GM12878 (cell line): Measurements from ENCODE around the gene CHD5. TPM values are rescaled to one million over a fixed set of nuclear protein-coding genes. Genes with fewer than 3 reads are reported as not detected.

Experiments
- ATAC-seq: fragments of 200-7000 bp; cut with Tn5 transposase; 3 replicates; pipeline ENCODE4 v1.9.1; 2020; ENCODE audit warnings: mild to moderate bottlenecking, moderate library complexity
- BruUV-seq: library from RNA; stranded (reverse); fragments of 400-500 nt; replicated peaks from 2 replicates; lab custom pipeline; 2021; lab: Mats Ljungman, UMichigan
- CTCF ChIA-PET: fragments of 300-600 bp; sonication (Branson Sonifier 250); formaldehyde crosslinking; extraction: SDS; loops from one replicate; lab custom pipeline; 2021; ENCODE audit warnings: inconsistent platforms; lab: Yijun Ruan, JAX
- POLR2A ChIA-PET: fragments of 350-600 bp; formaldehyde crosslinking; extraction: SDS; loops from one replicate; lab custom pipeline; 2021; ENCODE audit warnings: inconsistent platforms; lab: Charles Lee
- RAD21 ChIA-PET: fragments of 300-600 bp; sonication (Branson Sonifier 250); formaldehyde crosslinking; loops from one replicate; lab custom pipeline; 2023; ENCODE audit warnings: antibody characterized with exemption; ENCODE audit not compliant: unreplicated experiment; lab: Charles Lee
- SMC1A ChIA-PET: fragments of 300-600 bp; sonication (Branson Sonifier 250); formaldehyde crosslinking; loops from one replicate; lab custom pipeline; 2023; ENCODE audit not compliant: unreplicated experiment, uncharacterized antibody; lab: Charles Lee
- DNase-seq: peaks from one replicate; pipeline ENCODE4 v3.0.0-alpha.2; 2011; ENCODE audit warnings: low read depth, low spot score
- FAIRE-seq: peaks from 3 replicates; lab custom pipeline; 2011; peaks lifted over from hg19 to GRCh38; lab: Jason Lieb, UNC
- H2AFZ ChIP-seq: 2 replicates; pipeline ENCODE4 v1.6.0; 2011; ENCODE audit warnings: low read depth, low read length, control low read depth; ENCODE audit not compliant: control insufficient read depth
- H3K27ac ChIP-seq: 2 replicates; pipeline ENCODE4 v1.5.1; 2011; ENCODE audit warnings: control low read depth; ENCODE audit not compliant: control insufficient read depth, insufficient read depth
- H3K27me3 ChIP-seq, 2 experiments: replicated peaks in 1 of 2; 2 replicates each; pipeline versions ENCODE4 v1.6.0 to v1.6.1; 2011; ENCODE audit warnings: low read length in 1 of 2; ENCODE audit not compliant: control insufficient read depth in 2 of 2, insufficient read depth in 2 of 2
- H3K36me3 ChIP-seq, 2 experiments: 2 replicates each; pipeline ENCODE4 v1.5.1; 2011; ENCODE audit warnings: low read length in 1 of 2; ENCODE audit not compliant: control insufficient read depth in 2 of 2, insufficient read depth in 2 of 2
- H3K4me1 ChIP-seq: 2 replicates; pipeline ENCODE4 v1.6.1; 2011; ENCODE audit warnings: mild to moderate bottlenecking, low read length, moderate library complexity, mixed read lengths; ENCODE audit not compliant: control insufficient read depth, insufficient read depth
- H3K4me2 ChIP-seq: 2 replicates; pipeline ENCODE4 v1.6.0; 2011; ENCODE audit warnings: control low read depth; ENCODE audit not compliant: control insufficient read depth, insufficient read depth
- H3K4me3 ChIP-seq: fragments of 200-600 bp; sonication (generic); 2 replicates; pipeline ENCODE4 v1.5.1; 2016
- H3K79me2 ChIP-seq: 2 replicates; pipeline ENCODE4 v1.6.0; 2011; ENCODE audit warnings: low read length; ENCODE audit not compliant: control insufficient read depth, insufficient read depth
- H3K9ac ChIP-seq: 2 replicates; pipeline ENCODE4 v1.8.0; 2011; ENCODE audit warnings: low read length, control low read depth, mixed read lengths; ENCODE audit not compliant: control insufficient read depth, insufficient read depth
- H3K9me3 ChIP-seq: replicated peaks from 3 replicates; pipeline ENCODE4 v1.5.1; 2011; ENCODE audit warnings: mild to moderate bottlenecking, low read length; ENCODE audit not compliant: control insufficient read depth, insufficient read depth
- H4K20me1 ChIP-seq: 2 replicates; pipeline ENCODE4 v1.6.0; 2011; ENCODE audit not compliant: control insufficient read depth, insufficient read depth
- CREM ChIP-seq: IDR thresholded peaks from 2 replicates; pipeline ENCODE4 v1.6.1; 2014; ENCODE audit warnings: antibody characterized with exemption, low read depth
- POLR2AphosphoS2 ChIP-seq: IDR thresholded peaks from 2 replicates; pipeline ENCODE4 v1.6.1; 2011; ENCODE audit warnings: low read depth, mild to moderate bottlenecking, low read length, improper control_type of control experiment, moderate library complexity
- RCOR1 ChIP-seq: conservative IDR thresholded peaks from 2 replicates; pipeline ENCODE4 v1.6.1; 2012; ENCODE audit warnings: low read depth, low read length, improper control_type of control experiment
- SMC3 ChIP-seq: IDR thresholded peaks from 2 replicates; pipeline ENCODE4 v1.6.1; 2011; ENCODE audit warnings: low read length, improper control_type of control experiment, borderline replicate concordance
- ZBTB40 ChIP-seq: fragments of 450-650 bp; IDR thresholded peaks from 2 replicates; pipeline ENCODE4 v1.6.1; 2016; ENCODE audit warnings: mild to moderate bottlenecking, moderate library complexity, borderline replicate concordance
- WGBS: methylation state at CpG from one replicate; pipeline ENCODE4 v1.1.6; 2016; ENCODE audit warnings: low lambda C conversion rate; ENCODE audit not compliant: insufficient replicate concordance, insufficient coverage; ENCODE audit errors: missing lambda C conversion rate; 5-methylcytosine and 5-hydroxymethylcytosine counted together
- in situ Hi-C: fragments of 300-500 bp; cut with MboI; formaldehyde crosslinking; loops from 9 replicates; pipeline ENCODE4 v1.14.3; 2018; ENCODE audit warnings: mixed read lengths
- intact Hi-C: fragments of 100-400 bp; cut with micrococcal nuclease; formaldehyde crosslinking; loops from one replicate; pipeline ENCODE4 v1.14.2; 2022; ENCODE audit not compliant: unreplicated experiment
- polyA plus RNA-seq, 11 experiments: library from polyadenylated mRNA; depleted of rRNA in 4 of 11; unstranded in 6 of 11; stranded (reverse) in 5 of 11; fragments of >200 nt; fragmentation: Nextera tagmentation in 4 of 11; fragmentation: Illumina TruSeq in 1 of 11; extraction: Ambion mirVana in 4 of 11; extraction: Trizol in 1 of 11; gene quantifications; 1 replicate in 1 of 11; 2 replicates in 10 of 11; pipeline versions ENCODE4 v1.2.1 to v1.2.3, GENCODE V29; 2011 to 2016; ENCODE audit warnings: inconsistent platforms in 2 of 11, missing spikeins in 2 of 11, low read depth in 1 of 11
- total RNA-seq, 4 experiments: library from RNA; depleted of rRNA in 3 of 4; stranded (reverse); fragments of >200 nt in 3 of 4; fragmentation: Illumina TruSeq in 1 of 4; extraction: Trizol in 1 of 4; gene quantifications; 2 replicates each; pipeline versions ENCODE4 v1.2.1 to v1.2.3, GENCODE V29; 2013 to 2021
- TF ChIP-seq, protein P1 (sequence below): fragments of 450-650 bp; formaldehyde crosslinking; IDR thresholded peaks from 2 replicates; pipeline ENCODE4 v1.4.0; 2020; ENCODE audit warnings: mild to moderate bottlenecking, moderate library complexity

CHD5 gene
- total and polyA plus RNA-seq, 10 of the 15 experiments (the other 5 are each of a cell fraction or from before 2014, with no cell fraction given), result 0.03 to 0.49 (median 0.13) TPM; not detected in 3

DNA sequence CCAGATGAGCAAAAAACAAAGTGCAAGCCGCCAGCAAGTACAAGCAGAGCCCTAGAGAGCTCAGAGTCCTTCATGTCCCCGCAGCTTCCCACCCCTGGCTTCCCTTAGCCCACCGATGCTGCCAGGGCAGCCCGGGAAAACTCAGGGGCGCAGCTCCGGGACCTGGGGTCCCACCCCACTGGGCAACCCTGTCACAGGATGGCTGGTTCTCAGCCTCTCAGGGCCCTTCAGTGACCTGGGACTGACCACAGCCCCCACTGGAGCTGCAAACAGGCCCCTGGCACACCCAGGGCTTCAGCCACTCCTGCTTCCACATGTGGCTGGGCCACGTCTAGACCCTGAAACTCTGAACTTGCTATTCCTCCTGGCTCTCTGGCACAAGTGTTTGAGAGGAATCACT is 49.5 kb downstream of the CHD5 start (continued):
- TF ChIP-seq, protein P1, sequence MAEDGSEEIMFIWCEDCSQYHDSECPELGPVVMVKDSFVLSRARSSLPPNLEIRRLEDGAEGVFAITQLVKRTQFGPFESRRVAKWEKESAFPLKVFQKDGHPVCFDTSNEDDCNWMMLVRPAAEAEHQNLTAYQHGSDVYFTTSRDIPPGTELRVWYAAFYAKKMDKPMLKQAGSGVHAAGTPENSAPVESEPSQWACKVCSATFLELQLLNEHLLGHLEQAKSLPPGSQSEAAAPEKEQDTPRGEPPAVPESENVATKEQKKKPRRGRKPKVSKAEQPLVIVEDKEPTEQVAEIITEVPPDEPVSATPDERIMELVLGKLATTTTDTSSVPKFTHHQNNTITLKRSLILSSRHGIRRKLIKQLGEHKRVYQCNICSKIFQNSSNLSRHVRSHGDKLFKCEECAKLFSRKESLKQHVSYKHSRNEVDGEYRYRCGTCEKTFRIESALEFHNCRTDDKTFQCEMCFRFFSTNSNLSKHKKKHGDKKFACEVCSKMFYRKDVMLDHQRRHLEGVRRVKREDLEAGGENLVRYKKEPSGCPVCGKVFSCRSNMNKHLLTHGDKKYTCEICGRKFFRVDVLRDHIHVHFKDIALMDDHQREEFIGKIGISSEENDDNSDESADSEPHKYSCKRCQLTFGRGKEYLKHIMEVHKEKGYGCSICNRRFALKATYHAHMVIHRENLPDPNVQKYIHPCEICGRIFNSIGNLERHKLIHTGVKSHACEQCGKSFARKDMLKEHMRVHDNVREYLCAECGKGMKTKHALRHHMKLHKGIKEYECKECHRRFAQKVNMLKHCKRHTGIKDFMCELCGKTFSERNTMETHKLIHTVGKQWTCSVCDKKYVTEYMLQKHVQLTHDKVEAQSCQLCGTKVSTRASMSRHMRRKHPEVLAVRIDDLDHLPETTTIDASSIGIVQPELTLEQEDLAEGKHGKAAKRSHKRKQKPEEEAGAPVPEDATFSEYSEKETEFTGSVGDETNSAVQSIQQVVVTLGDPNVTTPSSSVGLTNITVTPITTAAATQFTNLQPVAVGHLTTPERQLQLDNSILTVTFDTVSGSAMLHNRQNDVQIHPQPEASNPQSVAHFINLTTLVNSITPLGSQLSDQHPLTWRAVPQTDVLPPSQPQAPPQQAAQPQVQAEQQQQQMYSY (CRISPR knock-in tag), result no peak
- no peak for TF ChIP-seq CREM

GRCh38 chr1:6130036-6130435 is 50.1 kb downstream of the CHD5 start:
- ChIA-PET RAD21 (no interaction called here), SMC1A (no interaction called here), POLR2A (interaction anchor here (0.6 kb wide), 1 partner anchor 11 kb away, joined by 4 read pairs; no protein-coding TSS in a partner anchor), CTCF (no interaction called here)
- no peak overlapping the region for H3K9ac ChIP-seq
- no peaks in the 10 kb centered on the region for H3K79me2 ChIP-seq
- intact Hi-C loops, result no loop called here
- H3K4me1 ChIP-seq, result no peaks in the 10 kb centered on the region
- WGBS, result 29% methylated on average over 11 of the region's 11 CpGs
- no peaks in the 10 kb centered on the region for H4K20me1 ChIP-seq
- in situ Hi-C loops, result no loop called here
- no peak for FAIRE-seq
- no peak overlapping the region for H2AFZ ChIP-seq
- H3K27me3 ChIP-seq, result no peaks in the 10 kb centered on the region
- H3K36me3 ChIP-seq, result no peaks in the 10 kb centered on the region
- ATAC-seq, result no peak
- no peak overlapping the region for H3K27ac ChIP-seq
- no peaks in the 10 kb centered on the region; the same call in 2 of the 3 replicates for H3K9me3 ChIP-seq
- no peak for DNase-seq
- TF ChIP-seq RCOR1 (no peak), SMC3 (no peak), ZBTB40 (no peak), POLR2AphosphoS2 (no peak)
- no peak overlapping the region for H3K4me3 ChIP-seq
- H3K4me2 ChIP-seq, result no peak overlapping the region
- no TSS peak for BruUV-seq
